ENCODE results near the gene RXFP3. TPM values are rescaled to one million over a fixed set of nuclear protein-coding genes. Genes with fewer than 3 reads are reported as not detected.

The RXFP3 gene
- total RNA-seq, 4 donors from 2014 or later: not detected

- no peak overlapping the region for H3K27ac ChIP-seq
- in situ Hi-C loops (cut with MboI; ENCODE audit: low pct_ligation_motif_present in 1 of 4, low pct_unique_long_range_greater_than_20kb in 1 of 4, low sequenced_read_pairs in 3 of 4): loop anchor here in 1 of 4 donors (25.0 kb wide), 1 partner anchor 478 kb away; no protein-coding TSS in a partner anchor
- H3K4me1 ChIP-seq: no peaks in the 10 kb centered on the region
- intact Hi-C loops (cut with DNase I; ENCODE audit: low total_unique reads): no loop called here
- peaks cover 0 to 28% (median 8%) of the 10 kb centered on the region in 4 donors for H3K36me3 ChIP-seq
- 95% methylated on average over 15 of the region's 15 CpGs; no CpG with 5 or more reads in 1 of the 2 donors for WGBS, 2 donors (ENCODE audit: low coverage in 1 of 2)
- no peaks in the 10 kb centered on the region for H3K27me3 ChIP-seq
- TF ChIP-seq POLR2A (IDR thresholded peaks at IDR 0.05): no peak
- TF ChIP-seq CTCF (IDR thresholded peaks at IDR 0.05): no peak
- no peak for TF ChIP-seq POLR2AphosphoS5 (IDR thresholded peaks at IDR 0.05)
- no peak for TF ChIP-seq EP300 (IDR thresholded peaks at IDR 0.05; ENCODE audit: low read depth)
- H3K9me3 ChIP-seq: no peaks in the 10 kb centered on the region
- DNase-seq: no peak
- H3K4me3 ChIP-seq: no peak overlapping the region
Observed at GRCh38 chr5:33984178-33984577, 48.0 kb downstream of the RXFP3 start.

GRCh38 chr5:33984671-33985124 lies 48.5 kb downstream of the RXFP3 start, which contains the start of gene SLC45A2:
Gene SLC45A2, minus strand, starts transcription at chr5:33984693. Its CDS starts 110 bp downstream, at chr5:33984583.
- in situ Hi-C loops (cut with MboI; ENCODE audit: low pct_ligation_motif_present in 1 of 4, low pct_unique_long_range_greater_than_20kb in 1 of 4, low sequenced_read_pairs in 3 of 4): loop anchor here in 1 of 4 donors (25.0 kb wide), 1 partner anchor 478 kb away; no protein-coding TSS in a partner anchor
- no peak for DNase-seq

GRCh38 chr5:33985447-33985846 lies 49.3 kb downstream of the RXFP3 start:
- intact Hi-C loops (cut with DNase I; ENCODE audit: low total_unique reads): no loop called here
- Histone ChIP-seq H3K36me3 (peaks cover 0 to 29% (median 10%) of the 10 kb centered on the region in 4 donors), H3K4me1 (no peaks in the 10 kb centered on the region), H3K4me3 (no peak overlapping the region), H3K27ac (no peak overlapping the region), H3K27me3 (no peaks in the 10 kb centered on the region), H3K9me3 (no peaks in the 10 kb centered on the region)
- no peak for TF ChIP-seq CTCF (IDR thresholded peaks at IDR 0.05)
- no peak for TF ChIP-seq POLR2A (IDR thresholded peaks at IDR 0.05)
- TF ChIP-seq POLR2AphosphoS5 (IDR thresholded peaks at IDR 0.05): no peak
- no peak for TF ChIP-seq EP300 (IDR thresholded peaks at IDR 0.05; ENCODE audit: low read depth)
- no peak for DNase-seq
- 95 to 96% methylated on average over 6 of the region's 6 CpGs for WGBS, 2 donors (ENCODE audit: low coverage in 1 of 2)
- in situ Hi-C loops (cut with MboI; ENCODE audit: low pct_ligation_motif_present in 1 of 4, low pct_unique_long_range_greater_than_20kb in 1 of 4, low sequenced_read_pairs in 3 of 4): loop anchor here in 1 of 4 donors (25.0 kb wide), 1 partner anchor 477 kb away; no protein-coding TSS in a partner anchor

More at GRCh38 chr5:33984671-33985124, 48.5 kb downstream of the RXFP3 start, which contains the start of gene SLC45A2:
- no peak within 1 kb of the TSS for H3K4me3 ChIP-seq
- 71 to 73% methylated on average over 4 to 7 of the region's 7 CpGs for WGBS, 2 donors (ENCODE audit: low coverage in 1 of 2)
- no peaks in the 10 kb centered on the region for H3K27me3 ChIP-seq
- no peak for TF ChIP-seq EP300 (IDR thresholded peaks at IDR 0.05; ENCODE audit: low read depth)
- no peak for TF ChIP-seq POLR2AphosphoS5 (IDR thresholded peaks at IDR 0.05)
- TF ChIP-seq CTCF (IDR thresholded peaks at IDR 0.05): no peak
- no peak for TF ChIP-seq POLR2A (IDR thresholded peaks at IDR 0.05)
- H3K9me3 ChIP-seq: no peaks in the 10 kb centered on the region
- no peaks in the 10 kb centered on the region for H3K4me1 ChIP-seq
- H3K27ac ChIP-seq: no peak within 1 kb of the TSS
- intact Hi-C loops (cut with DNase I; ENCODE audit: low total_unique reads): no loop called here
- H3K36me3 ChIP-seq: peaks cover 0 to 29% (median 10%) of the 10 kb centered on the region in 4 donors

Small RNA genes within 50 kb of the gene (small RNA-seq; reads per million reads assigned to genes)
- 0 reads per million in 4 donors for gene RNU6-923P

Other genes starting within 250 kb of the RXFP3 start
- gene ADAMTS12, start 44.4 kb upstream of the RXFP3 start, total RNA-seq: 1 to 10 TPM in 3 of 4 donors, under 1 TPM in 1; 0.60 to 4.1 (median 1.3) TPM
- gene SLC45A2, start 48.3 kb downstream of the RXFP3 start, total RNA-seq: 1 to 10 TPM in 1 of 4 donors, under 1 TPM in 1, not detected in 2; 0.95 to 1.6 TPM
- 10 to 100 TPM; 39.1 to 88.1 (median 70.6) TPM for gene AMACR, start 71.7 kb downstream of the RXFP3 start, total RNA-seq
- gene C1QTNF3, start 106.8 kb downstream of the RXFP3 start, total RNA-seq: 10 to 100 TPM in 1 of 4 donors, 1 to 10 TPM in 3; 6.6 to 13.3 (median 7.6) TPM